Activated T-cell treated with anti-CD3 and anti-CD28 coated beads for 4 hours (primary cell): ENCODE data around the gene PCID2.
"Not testable (repeated sequence)": the region's sequence is repeated elsewhere in the genome, so short reads cannot be mapped to it uniquely, and the experiment has no call there.

Source experiments
- DNase-seq: peaks from one replicate; pipeline ENCODE4 v3.0.0-alpha.2; 2020

The PCID2 gene

GRCh38 chr13:113162783-113163685 lies 45.4 kb downstream of the PCID2 start:
- DNase-seq, result no peak

DNA sequence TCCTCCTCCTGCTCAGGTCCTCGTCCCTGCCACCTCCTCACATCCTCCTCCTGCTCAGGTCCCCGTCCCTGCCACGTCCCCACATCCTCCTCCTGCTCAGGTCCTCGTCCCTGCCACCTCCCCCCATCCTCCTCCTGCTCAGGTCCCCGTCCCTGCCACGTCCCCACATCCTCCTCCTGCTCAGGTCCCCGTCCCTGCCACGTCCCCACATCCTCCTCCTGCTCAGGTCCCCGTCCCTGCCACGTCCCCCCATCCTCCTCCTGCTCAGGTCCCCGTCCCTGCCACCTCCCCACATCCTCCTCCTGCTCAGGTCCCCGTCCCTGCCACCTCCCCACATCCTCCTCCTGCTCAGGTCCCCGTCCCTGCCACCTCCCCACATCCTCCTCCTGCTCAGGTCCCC lies 46.5 kb downstream of the PCID2 start:
- DNase-seq, result not testable (repeated sequence)

GRCh38 chr13:113161433-113161832 lies 47.0 kb downstream of the PCID2 start:
- no peak for DNase-seq

- no peak for DNase-seq
Observed at GRCh38 chr13:113160983-113161382, 47.5 kb downstream of the PCID2 start.

DNA sequence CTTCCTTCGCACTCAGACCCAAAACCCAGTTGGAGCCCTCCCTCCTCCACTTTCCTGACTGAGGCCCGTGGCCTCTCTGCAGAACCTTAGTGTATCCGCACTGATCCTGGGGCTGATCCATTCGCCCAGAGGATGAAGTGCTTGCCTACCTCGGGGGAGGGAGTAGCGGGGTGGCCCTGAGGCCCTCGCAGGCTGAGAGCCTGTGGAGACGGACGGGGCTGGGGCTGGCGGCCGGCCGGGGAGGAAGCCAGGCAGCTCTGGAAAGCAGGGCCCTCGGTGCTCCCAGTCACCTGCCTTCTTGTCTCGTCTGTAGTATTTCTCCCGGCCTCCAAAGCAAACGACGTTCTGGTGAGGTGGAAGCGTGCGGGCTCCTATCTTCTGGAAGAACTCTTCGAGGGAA lies 48.8 kb downstream of the PCID2 start:
- no peak for DNase-seq

DNA sequence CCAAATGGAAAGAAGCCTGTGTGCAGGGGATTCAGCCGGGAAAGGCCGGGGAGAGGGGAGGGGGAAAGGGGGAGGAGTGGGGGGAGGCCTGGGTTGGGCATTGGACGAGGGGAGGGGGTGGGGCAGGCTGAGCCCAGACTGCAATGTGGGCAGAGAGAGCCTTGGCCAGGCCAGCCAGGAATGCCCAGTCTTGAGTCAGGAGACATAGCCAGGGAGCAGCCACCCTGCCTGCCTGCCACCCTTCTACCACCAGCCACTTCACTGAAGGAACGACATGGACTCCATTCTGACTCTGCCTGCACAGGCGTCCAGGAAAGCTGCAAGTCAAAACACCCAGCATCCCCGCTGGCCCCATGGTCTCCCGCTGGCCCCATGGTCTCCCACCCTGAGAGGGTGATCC lies 49.5 kb downstream of the PCID2 start:
- no peak for DNase-seq

GRCh38 chr13:113157929-113158747 lies 50.3 kb downstream of the PCID2 start, which contains the start of gene PROZ:
Gene PROZ, plus strand, starts transcription at chr13:113158648. Its CDS starts 13 bp downstream, at chr13:113158661.
- DNase-seq, result no peak

DNA sequence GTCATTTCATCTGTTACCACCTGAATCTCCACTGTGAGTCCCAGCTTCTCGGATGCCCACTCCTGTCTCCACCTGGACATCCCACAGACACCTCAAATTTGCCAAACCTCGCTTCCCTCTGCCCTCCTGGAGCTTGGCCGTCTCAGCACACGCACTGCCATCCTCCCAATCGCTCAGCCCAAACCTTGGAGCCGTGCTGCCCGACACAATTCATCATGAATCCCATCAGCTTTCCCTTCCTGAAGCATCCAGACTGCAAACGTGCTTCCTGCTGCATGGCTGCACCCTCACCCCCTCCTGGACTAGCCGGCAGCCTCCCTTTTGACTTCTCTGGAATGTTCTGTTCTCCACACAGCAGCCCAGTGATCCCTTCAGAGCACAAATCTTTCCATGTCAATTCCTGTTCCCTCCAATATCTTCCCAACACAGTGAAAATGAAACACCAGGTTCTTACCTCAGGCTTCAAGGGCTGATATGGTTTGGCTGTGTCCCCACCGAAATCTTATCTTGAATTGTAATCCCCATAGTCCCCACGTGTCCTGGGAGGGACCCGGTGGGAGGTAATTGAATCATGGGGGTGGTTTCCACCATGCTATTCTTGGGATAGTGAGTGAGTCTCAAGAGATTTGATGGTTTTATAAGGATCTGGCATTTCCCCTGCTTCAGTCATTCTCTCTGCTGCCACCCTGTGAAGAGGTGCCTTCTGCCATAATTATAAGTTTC lies 51.1 kb downstream of the PCID2 start:
- DNase-seq, result no peak

DNA sequence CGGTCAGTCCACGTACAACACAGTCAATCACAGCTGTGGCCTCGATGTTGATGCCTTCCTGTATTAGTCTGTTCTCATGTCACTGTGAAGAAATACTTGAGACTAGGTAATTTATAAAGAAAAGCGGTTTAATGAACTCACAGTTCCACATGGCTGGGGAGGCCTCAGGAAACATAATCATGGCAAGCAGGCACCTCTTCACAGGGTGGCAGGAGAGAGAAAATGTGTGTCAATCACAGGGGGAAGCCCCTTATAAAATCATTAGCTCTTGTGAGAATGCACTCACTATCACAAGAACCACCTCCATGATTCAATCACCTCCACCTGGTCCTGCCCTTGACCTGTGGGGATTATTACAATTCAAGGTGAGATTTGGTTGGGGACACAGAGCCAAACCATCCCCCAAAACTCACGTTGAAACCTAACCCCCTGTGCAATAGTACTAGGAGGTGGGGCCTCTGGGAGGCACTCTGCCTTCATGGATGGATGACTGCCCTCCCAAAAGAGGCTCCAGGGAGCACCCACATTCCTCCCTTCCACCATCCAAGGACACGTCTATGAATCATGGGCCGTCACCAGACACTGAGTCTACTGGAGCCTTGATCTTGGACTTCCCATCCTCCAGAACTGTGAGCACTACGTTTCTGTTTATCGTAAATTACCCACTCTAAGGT lies 52.4 kb downstream of the PCID2 start:
- no peak for DNase-seq

GRCh38 chr13:113155201-113155600 lies 53.3 kb downstream of the PCID2 start:
- no peak for DNase-seq

- DNase-seq, result peak; percentile 65
Observed at GRCh38 chr13:113153810-113154748, 54.4 kb downstream of the PCID2 start.

GRCh38 chr13:113152984-113153809 lies 55.3 kb downstream of the PCID2 start:
- DNase-seq, result peak; percentile 19

GRCh38 chr13:113152691-113152983 lies 55.8 kb downstream of the PCID2 start:
- DNase-seq, result no peak

DNA sequence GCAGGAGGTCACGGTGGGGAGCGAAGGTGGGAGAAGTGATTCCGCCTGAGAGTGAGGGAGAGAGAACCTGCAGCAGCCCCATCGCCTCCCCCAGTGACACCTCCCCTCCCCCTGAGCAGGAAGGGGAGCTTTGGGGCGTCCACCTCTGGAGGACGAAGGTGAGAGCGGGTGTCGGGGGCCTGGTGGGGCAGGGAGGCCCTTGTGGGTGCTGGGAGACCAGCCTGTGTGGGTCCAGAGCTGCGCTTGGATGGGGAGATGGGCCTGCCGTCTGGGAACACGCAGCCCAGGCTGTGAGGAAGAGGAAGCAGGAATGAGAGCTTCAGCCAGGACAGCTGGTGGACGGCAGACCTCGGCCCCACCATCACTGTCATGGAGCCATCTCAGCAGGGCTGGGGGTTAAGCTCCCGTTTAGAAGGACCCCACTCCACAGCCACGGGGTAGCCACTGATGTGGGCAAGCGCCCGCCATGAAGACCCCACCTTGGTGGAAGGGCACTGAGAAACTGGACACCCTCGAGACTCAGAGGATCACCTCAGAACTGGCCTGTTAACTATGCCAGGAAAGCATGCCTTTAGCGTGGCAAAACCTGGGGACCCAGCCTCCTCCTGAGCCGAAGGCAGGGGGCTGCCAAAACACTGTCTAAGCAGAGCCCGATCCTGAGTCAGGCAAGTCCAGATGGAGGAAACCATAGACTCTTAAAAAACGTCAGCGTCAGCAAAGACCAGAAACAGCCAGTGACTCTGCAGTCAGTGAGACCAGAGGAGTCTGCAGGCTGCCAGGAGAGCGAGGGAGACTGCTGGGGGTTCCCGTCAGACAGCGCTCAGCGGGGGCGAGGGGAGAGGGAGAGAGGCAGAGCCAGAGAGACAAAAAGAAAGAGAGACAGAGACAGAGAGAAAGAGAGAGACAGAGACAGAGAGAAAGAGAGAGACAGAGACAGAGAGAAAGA lies 56.5 kb downstream of the PCID2 start:
- DNase-seq, result no peak

- DNase-seq, result no peak
Observed at GRCh38 chr13:113150550-113151365, 57.7 kb downstream of the PCID2 start.

- DNase-seq, result no peak
Observed at GRCh38 chr13:113149711-113150549, 58.5 kb downstream of the PCID2 start.

- DNase-seq, result no peak
Observed at GRCh38 chr13:113148940-113149503, 59.4 kb downstream of the PCID2 start.
